Glomerular visceral epithelial cell (primary cell): ENCODE measurements around the gene ATP6V0E1.

Source experiments
- DNase-seq: peaks from one replicate; pipeline ENCODE4 v3.0.0-alpha.2; 2016; ENCODE audit errors: extremely low spot score

Gene ATP6V0E1

GRCh38 chr5:172956936-172957335 is 26.6 kb upstream of the ATP6V0E1 start:
- DNase-seq: no peak

- DNase-seq: no peak
Observed at GRCh38 chr5:172957458-172957857, 26.1 kb upstream of the ATP6V0E1 start.

- DNase-seq: peak; percentile 83
Observed at GRCh38 chr5:172958331-172959046, 25.1 kb upstream of the ATP6V0E1 start.

- no peak for DNase-seq
Observed at GRCh38 chr5:172959824-172960799, 23.5 kb upstream of the ATP6V0E1 start.

GRCh38 chr5:172969921-172970320 is 13.7 kb upstream of the ATP6V0E1 start:
- DNase-seq: no peak

GRCh38 chr5:172971482-172971881 is 12.1 kb upstream of the ATP6V0E1 start:
- no peak for DNase-seq

GRCh38 chr5:172972552-172972951 is 11.0 kb upstream of the ATP6V0E1 start:
- DNase-seq: peak; percentile 44

GRCh38 chr5:172973127-172973916 is 10.2 kb upstream of the ATP6V0E1 start:
- peak; percentile 40 for DNase-seq

- no peak for DNase-seq
Observed at GRCh38 chr5:172973931-172974330, 9.6 kb upstream of the ATP6V0E1 start.

- no peak for DNase-seq
Observed at GRCh38 chr5:172975289-172975688, 8.3 kb upstream of the ATP6V0E1 start.

- DNase-seq: no peak
Observed at GRCh38 chr5:172979778-172980177, 3.8 kb upstream of the ATP6V0E1 start.

- DNase-seq: no peak
Observed at GRCh38 chr5:172981931-172982330, 1.6 kb upstream of the ATP6V0E1 start.

GRCh38 chr5:172984244-172984953 is 828 bp downstream of the ATP6V0E1 start:
- DNase-seq: peak; percentile 73

- no peak for DNase-seq
Observed at GRCh38 chr5:172985596-172985995, 2.0 kb downstream of the ATP6V0E1 start.

- DNase-seq: no peak
Observed at GRCh38 chr5:172988276-172988675, 4.7 kb downstream of the ATP6V0E1 start.

GRCh38 chr5:172990776-172991175 is 7.2 kb downstream of the ATP6V0E1 start:
- no peak for DNase-seq

GRCh38 chr5:172994405-172994804 is 10.8 kb downstream of the ATP6V0E1 start:
- DNase-seq: no peak

GRCh38 chr5:172999372-172999973 is 15.9 kb downstream of the ATP6V0E1 start:
- no peak for DNase-seq

GRCh38 chr5:172999974-173000373 is 16.4 kb downstream of the ATP6V0E1 start:
- no peak for DNase-seq

- DNase-seq: no peak
Observed at GRCh38 chr5:173001229-173001841, 17.8 kb downstream of the ATP6V0E1 start.
